Measurements from ENCODE around the gene BNC2.
"Not testable (repeated sequence)": the region's sequence is repeated elsewhere in the genome, so short reads cannot be mapped to it uniquely, and the experiment has no call there.

The BNC2 gene

DNA sequence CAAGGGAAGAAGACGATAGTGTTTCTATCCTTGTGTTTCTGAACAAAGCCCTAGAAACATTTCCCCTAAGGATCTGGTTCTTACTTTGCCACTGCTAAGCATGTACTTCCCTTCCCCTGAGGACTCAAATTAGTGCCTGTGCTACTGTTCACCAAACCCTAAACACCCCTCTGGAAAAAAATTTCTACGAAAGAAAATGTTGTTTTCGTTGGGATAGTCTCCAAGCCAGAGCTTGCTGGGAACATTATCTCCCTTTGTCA, 294.6 kb downstream of the BNC2 start:
- no peak for FAIRE-seq

DNA sequence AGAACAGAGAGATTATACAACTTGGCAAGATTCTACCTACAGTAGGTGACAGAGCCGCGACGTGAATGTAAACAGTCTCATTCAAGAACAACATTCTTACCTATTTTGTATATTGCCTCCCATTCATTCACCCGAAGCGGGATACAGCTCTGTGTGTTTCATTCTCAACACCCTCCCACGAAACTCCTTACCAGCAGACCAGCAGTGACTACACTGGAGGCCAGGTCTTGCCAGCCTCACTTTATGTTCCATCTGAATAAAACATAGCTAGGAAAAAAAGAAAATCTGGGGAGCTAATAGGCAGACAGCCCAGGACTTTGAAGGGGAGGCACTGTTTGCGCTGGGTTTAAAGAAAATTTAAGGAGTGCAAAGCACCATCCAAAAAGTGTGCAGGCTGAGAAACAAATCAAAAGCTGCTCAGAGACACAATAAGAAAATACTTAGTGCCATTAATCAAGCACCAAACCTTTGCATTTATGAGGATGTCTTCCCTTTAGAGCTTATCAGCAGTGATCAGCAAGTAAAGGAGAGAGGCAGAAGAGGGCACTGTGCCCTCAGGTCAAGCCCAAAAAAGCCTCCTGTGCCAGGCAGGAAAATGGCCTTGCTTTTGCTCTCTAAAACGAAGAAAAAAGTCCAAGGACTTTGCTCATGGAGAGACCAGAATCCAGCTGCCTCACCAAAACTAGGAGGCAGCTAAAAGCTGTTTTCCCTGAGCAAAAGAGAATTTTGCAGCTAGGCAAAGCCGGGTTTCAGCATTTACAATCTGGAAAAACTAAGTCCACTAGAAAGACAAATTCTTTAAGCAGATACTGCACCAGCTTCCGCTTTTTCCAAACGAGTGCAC, 295.1 kb downstream of the BNC2 start:
- FAIRE-seq = no peak

DNA sequence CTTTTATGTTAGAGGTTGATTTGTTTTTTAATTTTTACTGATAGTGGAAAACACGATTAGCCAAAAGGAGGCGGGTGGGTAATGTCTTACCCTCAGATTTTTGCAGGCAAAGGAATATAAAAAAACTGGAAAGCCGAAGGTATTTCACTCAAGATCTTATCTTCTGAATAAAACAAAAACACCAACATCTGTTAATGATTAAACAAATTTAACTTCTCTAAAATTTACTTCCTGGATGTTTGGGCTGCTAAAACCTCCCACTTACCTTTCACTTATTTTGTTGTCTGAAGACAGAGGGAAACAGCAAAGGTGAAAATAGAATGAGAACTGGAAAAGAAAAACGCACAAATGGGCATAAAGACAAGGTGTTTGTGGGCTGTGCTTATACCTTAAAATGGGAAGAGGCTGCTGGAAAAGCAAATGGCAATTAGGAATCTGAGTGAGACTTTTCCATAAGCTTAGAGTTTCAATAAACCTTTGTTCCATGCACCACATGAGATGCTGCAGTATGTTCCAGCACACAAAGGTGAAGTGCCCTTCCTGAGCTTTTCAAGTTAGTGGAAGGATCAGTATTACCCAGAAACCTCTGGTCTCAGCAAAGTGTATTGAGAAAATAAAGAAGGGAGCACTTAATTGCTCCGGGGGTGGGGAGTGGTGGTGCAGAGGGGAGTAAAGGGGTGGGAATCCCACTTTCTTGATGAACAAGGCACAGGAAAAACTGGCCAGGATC, 298.3 kb downstream of the BNC2 start:
- no peak for FAIRE-seq

DNA sequence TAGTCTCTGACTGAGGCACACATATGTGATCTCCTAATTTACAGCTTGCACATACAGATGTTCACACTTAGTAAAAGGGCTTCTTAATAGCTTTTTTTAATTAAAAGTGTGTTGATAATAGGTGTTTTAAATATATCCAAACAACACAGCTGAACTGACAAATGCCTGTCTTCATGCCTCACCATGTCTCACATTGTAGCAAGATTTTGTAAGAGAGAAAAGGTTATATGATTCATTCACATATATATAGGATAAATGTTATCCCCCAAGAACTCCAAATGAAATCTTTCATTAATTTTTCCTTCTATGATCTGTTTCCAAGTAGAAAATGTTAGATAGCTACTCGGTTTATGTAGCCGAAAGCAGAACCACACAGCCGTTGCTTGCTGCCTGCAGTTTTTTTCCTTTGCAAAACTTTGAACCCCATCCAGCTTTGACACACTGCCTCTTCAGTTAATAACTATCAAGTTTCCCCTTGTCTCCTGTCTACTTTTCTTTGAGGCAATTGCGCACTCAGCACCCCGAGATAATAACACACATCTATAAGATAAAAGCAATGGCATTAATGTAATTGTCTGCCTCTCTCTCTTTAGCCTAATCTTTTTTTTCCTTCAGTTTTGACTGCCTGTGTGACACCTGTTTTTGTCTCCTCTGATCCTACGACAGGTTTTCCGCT, 299.2 kb downstream of the BNC2 start:
- no peak for FAIRE-seq

DNA sequence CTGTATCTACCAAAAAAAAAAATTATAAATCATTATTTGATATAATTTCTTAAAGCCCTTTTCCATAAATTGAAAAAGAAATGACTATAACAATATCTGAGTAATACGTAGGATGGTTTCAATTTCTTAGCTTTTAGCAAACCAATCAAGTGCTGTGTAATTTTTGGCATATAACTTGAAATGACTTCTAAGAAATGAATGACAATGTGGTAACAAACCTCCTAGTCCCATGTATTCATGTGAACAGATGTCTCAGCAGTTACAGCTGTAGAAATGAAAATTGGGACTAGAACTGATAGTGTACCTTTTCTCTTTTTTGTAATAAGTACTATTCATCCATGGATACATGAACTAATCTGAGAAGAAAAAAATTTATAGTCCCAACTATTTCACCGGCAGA, 307.0 kb downstream of the BNC2 start:
- FAIRE-seq = no peak

DNA sequence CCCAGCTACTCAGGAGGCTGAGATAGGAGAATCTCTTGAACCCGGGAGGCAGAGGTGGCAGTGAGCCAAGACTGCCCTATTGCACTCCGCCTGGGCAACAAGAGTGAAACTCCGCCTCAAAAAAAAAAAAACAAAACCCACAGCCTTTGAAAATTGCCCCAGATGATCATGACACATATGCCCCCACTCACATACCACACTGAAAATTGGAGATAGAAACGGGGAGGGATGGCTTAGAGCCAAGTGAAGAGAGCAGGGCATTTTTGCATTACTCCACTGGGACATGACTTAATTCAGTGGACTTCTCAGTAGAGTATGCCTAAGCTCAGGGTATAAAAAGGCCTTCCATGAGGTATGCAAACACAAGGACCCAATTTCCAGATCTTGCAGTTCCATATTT, 309.3 kb downstream of the BNC2 start:
- FAIRE-seq = no peak

DNA sequence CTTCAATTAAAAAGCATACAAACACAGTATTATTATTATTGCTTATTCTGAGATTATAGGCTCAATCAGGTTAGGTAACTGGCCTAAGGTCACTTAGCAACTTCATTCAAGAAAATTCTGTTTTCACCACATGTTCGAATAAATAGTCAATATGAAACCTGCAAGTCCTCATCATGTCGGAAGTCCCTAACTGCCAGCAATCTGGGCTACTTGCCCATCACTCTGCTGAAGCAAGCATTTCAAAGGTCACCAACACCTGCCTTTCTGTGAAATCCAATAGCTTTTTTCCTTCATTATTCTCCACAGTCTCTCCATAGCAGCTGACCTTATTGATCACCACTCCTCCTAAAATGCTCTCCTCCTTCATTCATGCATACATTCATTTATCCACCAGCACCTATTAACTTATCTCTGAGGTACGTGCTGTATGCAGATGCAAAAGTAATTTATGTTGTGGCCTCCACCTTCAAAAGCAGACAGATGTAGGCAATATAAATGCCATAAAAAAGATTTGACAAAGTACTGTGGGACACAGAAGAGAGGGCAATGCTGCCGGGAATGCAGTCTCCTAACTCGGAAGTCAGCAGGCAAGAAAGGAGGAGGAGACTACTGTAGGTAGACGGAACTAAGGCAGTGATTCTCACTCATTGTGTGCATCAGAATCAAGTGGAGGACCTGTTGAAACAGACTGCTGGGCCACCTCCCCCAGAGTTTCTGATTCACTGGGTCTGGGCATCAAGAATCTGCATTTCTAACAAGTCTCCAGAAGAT, 310.9 kb downstream of the BNC2 start:
- no peak for FAIRE-seq

DNA sequence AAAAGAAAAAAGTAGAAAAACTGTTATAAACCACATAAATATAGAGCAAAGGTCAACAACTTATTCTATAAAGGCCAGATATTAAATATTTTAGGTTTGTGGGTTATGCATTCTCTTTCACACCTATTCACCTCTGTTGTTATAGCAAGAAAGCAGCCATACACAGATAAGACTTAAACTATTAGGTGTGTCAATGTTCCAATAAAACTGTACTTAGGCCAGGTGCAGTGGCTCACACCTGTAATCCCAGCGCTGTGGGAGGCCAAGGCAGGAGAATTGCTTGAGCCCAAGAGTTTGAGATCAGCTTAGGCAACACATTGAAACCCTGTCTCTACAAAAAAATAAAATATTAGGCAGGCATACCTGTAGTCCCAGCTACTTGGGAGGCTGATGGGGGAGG, 314.7 kb downstream of the BNC2 start:
- FAIRE-seq = no peak

DNA sequence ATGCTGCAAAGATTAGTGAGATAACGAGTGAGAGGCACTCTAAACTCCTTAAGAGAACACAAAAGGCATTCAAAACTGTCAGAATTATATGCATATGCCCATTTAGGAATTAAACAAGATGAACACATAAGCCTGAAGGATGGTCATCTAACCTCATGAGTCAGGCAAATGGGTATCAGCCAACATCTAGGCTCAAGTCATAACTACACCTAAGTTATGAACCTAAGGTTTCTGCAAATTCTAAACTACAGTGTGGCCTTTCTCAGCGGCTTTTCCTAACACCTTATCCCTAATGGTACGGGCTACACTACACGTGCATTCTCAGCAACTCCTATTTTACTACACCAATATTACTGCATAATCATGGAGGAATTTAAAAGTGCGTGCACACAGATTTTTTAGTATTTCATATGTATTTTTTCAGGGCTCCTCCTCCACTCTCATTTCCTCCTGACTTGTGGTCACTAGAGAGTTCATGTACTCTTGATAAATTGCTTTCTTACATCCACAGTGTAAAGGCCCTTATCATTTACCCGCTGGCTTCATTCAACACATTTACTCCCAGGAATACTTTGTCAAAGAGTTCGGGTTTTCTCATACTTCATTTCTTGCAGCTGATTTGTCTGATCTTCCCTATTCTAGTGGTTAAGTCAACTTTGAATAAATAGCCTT, 316.5 kb downstream of the BNC2 start:
- FAIRE-seq = no peak

DNA sequence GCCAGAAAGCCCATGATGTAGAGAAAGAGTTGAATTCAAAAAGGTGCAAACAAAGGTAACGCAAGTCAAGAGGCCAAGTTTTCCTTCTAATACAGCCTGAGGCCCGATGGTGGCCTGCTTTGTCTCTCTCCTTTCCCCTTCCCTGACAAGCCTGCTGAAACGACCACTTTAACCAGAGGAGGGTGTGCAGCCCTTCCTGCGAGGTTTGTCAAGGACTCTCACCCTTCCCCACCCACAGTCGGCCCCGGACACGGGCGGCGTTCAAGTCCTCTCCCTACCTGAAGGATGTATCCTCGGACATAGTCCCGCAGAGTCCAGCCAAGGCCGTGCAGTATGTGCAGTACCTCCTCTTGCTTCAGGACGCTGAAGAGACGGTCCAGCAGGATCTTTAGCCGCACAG, 318.2 kb downstream of the BNC2 start:
- no peak for FAIRE-seq

DNA sequence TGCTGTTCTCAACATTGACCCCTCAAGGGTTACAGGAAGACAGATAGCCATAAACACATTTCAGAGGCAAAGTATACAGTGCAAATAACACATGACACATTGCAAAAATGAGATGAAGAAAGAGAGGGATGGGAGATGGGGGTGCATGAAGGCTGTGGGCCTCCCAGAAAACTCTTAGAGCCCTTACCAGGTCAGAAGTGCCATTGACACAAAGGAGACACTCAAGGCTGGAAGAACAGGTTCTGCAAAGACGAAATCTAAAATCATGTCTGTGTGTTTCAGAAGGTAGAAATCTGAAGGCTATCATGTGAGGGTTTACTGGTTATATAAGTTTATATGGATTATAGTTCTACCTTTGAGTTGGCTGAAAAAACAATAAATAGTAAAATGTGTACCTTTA, 318.8 kb downstream of the BNC2 start:
- FAIRE-seq = no peak

DNA sequence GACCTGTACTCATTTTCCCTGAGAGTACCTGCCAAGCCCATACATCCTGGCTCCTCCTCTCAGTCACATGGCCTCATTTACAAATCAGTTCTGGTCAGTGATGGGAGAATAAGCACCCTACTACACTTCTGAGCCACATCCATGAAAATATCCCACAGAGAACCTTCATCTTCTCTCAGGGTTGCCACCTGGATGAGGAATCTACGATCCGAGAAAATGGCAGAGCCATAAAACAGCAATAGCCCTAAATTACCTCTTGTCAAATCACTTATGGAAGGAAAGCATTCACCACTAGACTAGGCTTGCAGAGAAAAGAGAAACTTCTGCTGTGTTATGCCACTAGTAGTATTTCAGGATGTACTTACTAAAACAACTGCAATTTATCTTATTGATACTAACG, 324.8 kb downstream of the BNC2 start:
- FAIRE-seq = no peak

DNA sequence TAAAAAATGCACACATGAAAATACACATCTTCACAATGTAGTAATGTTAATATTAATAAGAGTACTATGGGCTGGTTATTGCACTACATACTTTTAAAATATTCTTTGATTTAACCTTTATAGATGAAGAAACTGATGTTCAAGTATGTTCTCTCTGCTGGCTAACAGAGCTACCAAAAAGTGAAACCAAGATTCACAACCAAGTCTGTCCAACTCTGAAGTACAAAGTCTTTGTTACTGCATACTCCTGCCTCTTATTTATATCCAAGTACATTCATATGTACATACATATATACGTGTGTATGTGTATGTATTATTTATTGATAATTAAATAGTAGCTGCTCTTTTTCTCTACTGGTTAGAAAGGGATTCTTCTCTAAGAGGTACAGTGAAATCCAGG, 325.6 kb downstream of the BNC2 start:
- FAIRE-seq = no peak

DNA sequence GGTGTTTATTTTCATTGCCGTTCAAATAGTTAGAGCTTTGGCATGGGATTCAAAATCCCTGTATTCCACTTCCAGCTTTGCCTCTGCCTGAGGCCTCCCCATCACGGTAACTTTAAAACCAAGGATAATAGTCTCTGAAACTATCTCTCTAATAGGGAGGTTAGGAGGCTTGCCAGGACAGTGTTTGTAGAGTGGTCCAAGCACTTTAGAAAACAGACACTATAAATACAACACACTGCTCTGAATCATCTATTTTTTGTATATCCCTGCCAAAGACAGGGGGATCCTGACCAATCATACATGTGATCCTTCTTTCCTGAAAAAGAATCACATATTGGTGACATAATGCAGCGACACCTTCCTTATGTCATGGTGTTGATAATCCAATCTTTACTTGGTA, 326.8 kb downstream of the BNC2 start:
- FAIRE-seq = no peak

DNA sequence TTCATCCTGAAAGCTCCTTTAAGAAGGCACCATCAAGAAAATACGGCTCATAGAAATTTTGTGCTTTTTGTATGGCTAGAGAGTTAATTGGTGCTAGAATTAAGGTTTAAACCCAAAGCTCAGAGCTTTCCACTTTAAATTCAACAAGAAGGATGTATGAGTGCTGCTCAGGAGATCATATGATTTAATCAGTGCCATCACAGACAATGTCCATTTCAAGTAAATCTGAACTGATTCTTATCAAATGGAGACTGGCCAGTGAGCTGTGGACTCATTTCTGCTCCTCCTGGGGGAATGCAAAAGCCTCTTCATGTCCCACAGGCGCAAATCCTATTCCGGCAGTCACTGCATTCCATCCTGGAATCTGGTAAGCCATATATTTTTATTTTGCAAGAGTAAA, 327.2 kb downstream of the BNC2 start:
- FAIRE-seq = no peak

DNA sequence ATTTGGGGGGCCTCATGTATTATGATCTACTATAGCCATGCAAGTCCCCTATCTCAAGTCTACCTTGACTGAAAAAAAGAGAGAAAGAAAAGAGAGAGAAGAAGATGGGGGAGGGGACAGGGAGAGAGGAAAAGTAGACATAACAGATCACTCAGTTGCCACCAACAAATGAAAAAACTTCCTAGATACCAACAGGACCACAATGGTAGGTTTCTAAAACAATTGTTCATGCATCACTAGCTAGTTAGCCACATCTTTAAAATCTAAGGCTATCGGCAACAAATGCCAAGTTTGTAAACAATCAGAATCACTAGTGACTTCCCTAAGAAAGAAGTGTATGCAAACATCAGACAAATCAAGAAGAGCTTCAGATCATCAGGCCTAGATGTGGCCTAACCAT, 328.2 kb downstream of the BNC2 start:
- no peak for FAIRE-seq

DNA sequence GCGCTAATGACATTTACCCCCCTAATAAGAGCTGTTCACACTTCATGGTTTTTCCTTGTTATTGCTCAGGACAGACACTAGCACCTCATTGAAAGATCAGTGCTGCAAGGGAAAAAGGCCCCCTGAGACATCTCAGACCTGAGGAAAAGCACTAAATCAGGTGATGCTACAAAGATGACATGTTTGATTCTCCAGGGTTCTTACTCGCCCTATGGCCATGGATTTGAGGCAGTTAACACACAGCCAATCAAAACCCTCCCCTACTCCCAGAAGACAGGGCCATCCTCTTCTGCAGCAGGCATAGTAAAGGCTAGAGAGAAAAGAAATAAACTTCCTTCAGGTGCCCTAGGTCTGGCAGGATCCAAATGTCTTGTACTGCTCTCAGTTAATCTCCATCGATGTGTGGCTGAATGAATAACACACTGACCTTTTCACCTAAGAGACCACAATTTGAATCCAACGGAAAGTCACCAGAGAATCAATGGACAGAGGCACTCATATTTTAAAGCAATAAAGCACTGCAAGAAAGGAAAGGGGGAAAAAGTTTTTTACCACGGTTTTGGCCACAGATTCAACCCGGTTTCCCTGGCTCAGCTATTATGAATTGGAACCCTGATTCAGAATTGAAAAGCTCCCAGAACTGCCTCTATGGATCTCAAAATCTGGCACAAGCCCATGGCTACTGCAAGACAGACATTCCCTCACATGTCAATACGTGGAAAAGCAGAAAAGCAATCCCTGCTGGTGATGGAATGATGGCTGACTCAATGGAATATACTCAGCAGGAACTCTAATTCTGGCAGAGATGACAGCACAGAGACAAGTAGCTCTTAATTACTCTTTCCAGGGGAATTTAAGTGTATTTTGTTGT, 329.5 kb downstream of the BNC2 start:
- FAIRE-seq = no peak

DNA sequence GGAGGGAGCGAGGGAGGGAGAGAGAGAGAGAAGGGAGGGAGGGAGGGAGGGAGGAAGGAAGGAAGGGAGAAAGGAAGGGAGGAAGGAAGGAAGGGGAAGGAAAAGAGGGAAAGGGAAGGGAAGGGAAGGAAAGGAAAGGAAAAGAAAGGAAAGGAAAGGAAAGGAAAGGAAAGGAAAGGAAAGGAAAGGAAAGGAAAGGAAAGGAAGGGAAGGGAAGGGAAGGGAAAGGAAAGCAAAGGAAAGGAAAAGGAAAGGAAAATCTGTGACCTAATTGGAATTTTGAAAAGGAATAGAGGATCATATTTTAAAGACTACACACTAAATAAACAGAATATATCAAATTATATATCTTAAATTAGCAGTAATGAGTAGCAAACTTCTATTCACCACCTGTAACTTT, 330.8 kb downstream of the BNC2 start:
- not testable (repeated sequence) for FAIRE-seq

DNA sequence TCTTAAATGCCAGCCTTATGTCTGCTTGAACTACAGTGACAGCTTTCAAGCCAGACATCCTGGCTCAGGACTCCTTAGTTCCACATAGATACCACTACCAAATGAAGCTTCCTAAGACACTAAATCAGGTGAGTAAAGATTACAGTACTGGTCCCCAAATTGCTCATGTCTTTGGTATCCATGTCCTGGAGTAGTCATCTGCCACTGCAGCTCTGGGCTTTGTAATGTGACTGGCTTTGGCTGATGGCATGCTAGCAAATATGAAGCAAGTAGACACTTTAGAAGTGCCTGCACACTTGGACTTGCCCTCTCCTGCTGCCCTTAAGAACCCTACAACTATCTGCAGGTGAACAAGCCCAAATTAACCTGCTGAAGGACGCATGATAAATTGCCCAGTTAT, 334.9 kb downstream of the BNC2 start:
- FAIRE-seq = no peak

DNA sequence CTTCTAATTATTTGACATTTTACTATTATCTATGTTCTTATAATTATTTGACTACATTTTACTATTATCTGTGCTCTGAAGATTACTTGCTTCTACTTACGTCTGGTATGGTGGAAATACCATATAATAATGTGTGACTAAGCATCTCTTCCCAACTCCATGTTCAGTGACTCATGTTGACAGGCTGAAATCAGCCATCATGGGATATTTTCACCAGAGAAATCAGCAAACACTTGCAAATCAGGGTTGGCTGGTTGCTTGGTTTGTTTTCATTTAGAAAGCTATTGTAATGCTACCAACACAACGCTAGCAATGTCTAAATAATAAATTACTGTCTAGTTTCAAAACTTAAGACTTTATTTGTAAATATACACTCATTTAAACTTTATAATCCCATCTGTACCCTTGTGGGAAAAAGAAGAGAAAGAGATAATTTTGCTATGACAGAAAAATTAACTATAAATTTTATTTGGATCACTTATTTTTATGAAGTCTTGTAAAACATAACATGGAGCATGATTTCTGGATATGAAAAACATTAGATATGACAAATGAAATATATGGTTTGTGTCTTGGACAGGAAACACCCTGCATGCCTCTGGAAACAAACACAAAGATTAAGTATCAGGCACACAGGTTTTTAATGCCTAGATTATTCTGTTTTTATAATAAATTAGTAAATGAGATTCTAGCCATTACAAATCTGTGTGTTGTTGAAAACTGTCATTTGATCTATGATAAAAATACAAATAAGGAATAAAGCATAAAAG, 337.6 kb downstream of the BNC2 start:
- no peak for FAIRE-seq

DNA sequence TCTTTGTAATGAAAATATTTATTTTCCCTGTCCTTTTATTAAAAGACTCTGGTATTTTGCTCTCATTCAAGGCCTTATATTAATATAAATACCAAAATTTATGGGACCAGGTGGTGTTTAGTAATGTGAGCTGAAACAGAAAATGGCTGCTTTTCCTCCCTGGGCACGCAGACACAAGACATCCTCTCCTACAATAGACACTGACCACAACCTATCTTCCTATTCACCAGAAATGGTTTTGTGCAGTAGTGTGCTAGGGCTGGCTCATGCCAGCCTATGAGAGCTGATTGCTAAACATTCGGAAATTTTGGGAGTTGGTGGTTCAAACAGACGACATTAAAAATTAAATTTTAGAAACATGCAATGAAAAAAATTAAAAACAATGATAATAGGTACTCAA, 338.2 kb downstream of the BNC2 start:
- FAIRE-seq = no peak

Data from A204.1 (cell line).